Heart left ventricle (tissue), 16 donors: Measurements from ENCODE around the gene EPB41L4B. TPM values are rescaled to one million over a fixed set of nuclear protein-coding genes. Genes with fewer than 3 reads are reported as not detected.

Experiments
- ATAC-seq, 4 donors: fragments of 200-7000 bp; cut with Tn5 transposase; one replicate each; pipeline ENCODE4 v1.9.1; 2020 to 2022; ENCODE audit warnings: moderate library complexity in 4 of 4, mild to moderate bottlenecking in 3 of 4, moderate number of reproducible peaks in 1 of 4
- DNase-seq, 5 donors: peaks; one replicate each; pipeline ENCODE4 v3.0.0-alpha.2; 2020
- H3K27ac ChIP-seq, 12 donors: fragments of 200-600 bp; sonication (generic) in 4 of 12; one replicate each; pipeline versions ENCODE4 v1.5.0 to v1.8.0; 2016 to 2022; ENCODE audit warnings: mild to moderate bottlenecking in 2 of 12
- H3K27me3 ChIP-seq, 9 donors: fragments of 200-600 bp; sonication (generic) in 2 of 9; one replicate each; pipeline versions ENCODE4 v1.5.1 to v1.8.0; 2016 to 2022; ENCODE audit warnings: mild to moderate bottlenecking in 3 of 9
- H3K36me3 ChIP-seq, 9 donors: fragments of 200-600 bp; sonication (generic) in 2 of 9; one replicate each; pipeline versions ENCODE4 v1.5.0 to v1.8.0; 2018 to 2022; ENCODE audit warnings: mild to moderate bottlenecking in 2 of 9
- H3K4me1 ChIP-seq, 12 donors: fragments of 200-600 bp; sonication (generic) in 4 of 12; one replicate each; pipeline versions ENCODE4 v1.5.0 to v1.8.0; 2016 to 2022; ENCODE audit warnings: mild to moderate bottlenecking in 3 of 12
- H3K4me3 ChIP-seq, 12 donors: fragments of 200-600 bp; sonication (generic) in 4 of 12; one replicate each; pipeline versions ENCODE4 v1.5.0 to v1.8.0; 2017 to 2022; ENCODE audit warnings: mild to moderate bottlenecking in 9 of 12, moderate library complexity in 4 of 12
- H3K9me3 ChIP-seq, 12 donors: fragments of 200-600 bp; sonication (generic) in 4 of 12; one replicate each; pipeline versions ENCODE4 v1.5.0 to v1.8.0; 2016 to 2022; ENCODE audit warnings: mild to moderate bottlenecking in 1 of 12
- POLR2A ChIP-seq, 2 donors: fragments of 450-650 bp; IDR thresholded peaks; one replicate each; pipeline ENCODE4 v1.6.1; 2017; ENCODE audit warnings: antibody characterized with exemption in 2 of 2, mild to moderate bottlenecking in 2 of 2, moderate library complexity in 2 of 2
- WGBS, 4 donors: extraction: QIAGEN DNeasy Blood & Tissue Kit in 2 of 4; methylation state at CpG; one replicate each; pipeline versions ENCODE4 v1.1.5 to v1.1.7; 2013 to 2018; 5-methylcytosine and 5-hydroxymethylcytosine counted together
- intact Hi-C, 10 donors: fragments of 100-400 bp; cut with DNase I; formaldehyde crosslinking; loops; one replicate each; pipeline versions ENCODE4 v1.11.1 to v1.14.2; 2022
- polyA plus RNA-seq, 2 donors: library from polyadenylated mRNA; stranded (reverse); fragments of 200-250 nt; gene quantifications; one replicate each; pipeline ENCODE4 v1.2.3, GENCODE V29; 2013
- total RNA-seq, 9 donors: library from RNA; depleted of rRNA in 2 of 9; stranded (reverse); fragments of >200 nt in 2 of 9; fragmentation: NEBNext Ultra II Directional in 3 of 9; extraction: Animal tissue kit (Norgen Biotek cat#: 25700) in 3 of 9; gene quantifications; one replicate each; pipeline versions ENCODE4 v1.1.0 to v1.2.4, GENCODE V29; 2016 to 2023
- TF ChIP-seq, protein P1 (sequence below), 12 donors: fragments of 200-600 bp; sonication (generic) in 4 of 12; IDR thresholded peaks; one replicate each; pipeline versions ENCODE4 v1.5.0 to v1.8.0; 2018 to 2022; ENCODE audit warnings: antibody characterized with exemption in 12 of 12, mild to moderate bottlenecking in 5 of 12
- donor health status: ischemic (EF 13 %, LVEDD 7.1; RV severe dilation, severe dysfunction).
- donor health status: healthy with polysubstance abuse.
- donor health status: DM: no; HTN: yes; CAD: no.
- donor health status: DM: no; HTN: no; CAD: no.
- donor health status: ischemic (EF 25% LVEDD 6.9; RV normal size, moderate dysfunction).
- donor health status: ischemic (EF 25% LVEDD 5.7; RV mildly dilated, moderate dysfunction).
- donor health status: healthy.
- donor health status: DM: yes; HTN: yes; CAD: no.
- donor health status: ischemic (EF 35%, LVEDD 5.7; RV mildly dilated, moderate dysfunction).
- donor health status: nonischemic (EF 11% LVEDD 7.7; RV severe dilation, severe dysfunction).
- donor health status: DM: yes; HTN: yes; CAD: no.
- donor health status: PGD.
- donor health status: ischemic (EF 29% LVEDD 5.4; RV normal size, mild dysfunction).
- donor health status: nonischemic (EF 23%, LVEDD 6.1; RV moderate dilation, normal function).

Gene EPB41L4B
- total and polyA plus RNA-seq, 11 donors = 0.71 to 16.5 (median 8.9) TPM

DNA sequence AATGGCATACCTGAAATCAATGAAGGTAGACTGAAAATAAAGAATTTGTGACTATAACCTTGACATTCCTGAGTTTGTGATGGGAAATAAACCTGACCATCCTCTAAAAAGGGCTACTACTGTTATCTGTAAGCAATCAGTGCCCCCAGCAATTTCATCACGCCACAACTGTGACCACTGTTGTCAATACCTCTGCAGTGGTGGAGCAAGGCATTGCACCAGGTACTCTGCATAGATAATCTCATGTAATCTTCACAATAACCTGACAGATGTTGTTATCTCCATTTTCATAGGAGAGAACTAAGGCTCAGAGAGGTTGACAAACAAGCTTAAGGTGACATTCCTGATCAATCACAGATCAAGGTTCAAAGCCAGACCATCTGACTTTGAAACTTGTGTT, 115.3 kb downstream of the EPB41L4B start:
- no peak for DNase-seq
- H3K27ac ChIP-seq = no peak overlapping the region
- intact Hi-C loops = loop anchor here in 1 of 10 donors (10.0 kb wide), 1 partner anchor 61 kb away; no protein-coding TSS in a partner anchor
- H3K27me3 ChIP-seq = no peaks in the 10 kb centered on the region
- TF ChIP-seq, protein P1, sequence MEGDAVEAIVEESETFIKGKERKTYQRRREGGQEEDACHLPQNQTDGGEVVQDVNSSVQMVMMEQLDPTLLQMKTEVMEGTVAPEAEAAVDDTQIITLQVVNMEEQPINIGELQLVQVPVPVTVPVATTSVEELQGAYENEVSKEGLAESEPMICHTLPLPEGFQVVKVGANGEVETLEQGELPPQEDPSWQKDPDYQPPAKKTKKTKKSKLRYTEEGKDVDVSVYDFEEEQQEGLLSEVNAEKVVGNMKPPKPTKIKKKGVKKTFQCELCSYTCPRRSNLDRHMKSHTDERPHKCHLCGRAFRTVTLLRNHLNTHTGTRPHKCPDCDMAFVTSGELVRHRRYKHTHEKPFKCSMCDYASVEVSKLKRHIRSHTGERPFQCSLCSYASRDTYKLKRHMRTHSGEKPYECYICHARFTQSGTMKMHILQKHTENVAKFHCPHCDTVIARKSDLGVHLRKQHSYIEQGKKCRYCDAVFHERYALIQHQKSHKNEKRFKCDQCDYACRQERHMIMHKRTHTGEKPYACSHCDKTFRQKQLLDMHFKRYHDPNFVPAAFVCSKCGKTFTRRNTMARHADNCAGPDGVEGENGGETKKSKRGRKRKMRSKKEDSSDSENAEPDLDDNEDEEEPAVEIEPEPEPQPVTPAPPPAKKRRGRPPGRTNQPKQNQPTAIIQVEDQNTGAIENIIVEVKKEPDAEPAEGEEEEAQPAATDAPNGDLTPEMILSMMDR (IDR thresholded peaks at IDR 0.05) = peak in 1 of 12 donors; percentile 5
- TF ChIP-seq POLR2A (IDR thresholded peaks at IDR 0.05) = no peak
- H3K4me1 ChIP-seq = peaks cover 0 to 2% (median 0%) of the 10 kb centered on the region in 12 donors
- no peak for ATAC-seq
- WGBS, 4 donors = 64 to 84% (median 77%) methylated on average over 1 of the region's 1 CpG
- no peak overlapping the region for H3K4me3 ChIP-seq
- H3K36me3 ChIP-seq = no peaks in the 10 kb centered on the region
- no peaks in the 10 kb centered on the region for H3K9me3 ChIP-seq

DNA sequence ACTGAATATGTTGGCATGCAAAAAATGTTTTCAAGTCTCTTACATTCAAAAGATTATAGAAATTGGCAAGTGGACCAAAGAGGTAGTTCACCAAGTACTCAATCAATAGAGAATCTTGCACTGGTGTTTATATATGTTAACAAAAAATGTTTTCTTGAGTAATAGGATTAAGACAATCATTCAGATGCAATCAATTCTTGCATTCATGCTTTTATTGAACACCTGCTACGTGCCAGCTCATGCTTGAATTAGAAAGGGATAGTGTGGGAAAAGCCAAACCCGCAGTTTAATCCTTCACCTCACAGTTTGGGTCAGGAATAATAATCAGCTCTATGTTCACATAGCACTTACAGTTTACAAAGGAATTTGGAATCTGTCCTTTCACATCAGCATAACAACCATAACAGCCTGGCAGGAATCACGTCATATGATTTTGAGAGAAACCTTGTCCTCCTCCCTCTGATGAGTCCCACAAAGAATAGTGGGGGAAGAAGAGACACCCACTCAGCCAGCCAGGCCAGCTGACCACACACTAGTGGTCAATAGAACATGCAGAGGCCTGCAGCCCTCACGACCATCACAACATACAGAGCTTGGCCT, 117.0 kb downstream of the EPB41L4B start:
- Histone ChIP-seq H3K27ac (no peak overlapping the region), H3K9me3 (no peaks in the 10 kb centered on the region), H3K4me3 (no peak overlapping the region), H3K4me1 (peaks cover 0 to 2% (median 0%) of the 10 kb centered on the region in 12 donors), H3K27me3 (peaks cover 0 to 9% (median 0%) of the 10 kb centered on the region in 9 donors), H3K36me3 (no peaks in the 10 kb centered on the region)
- DNase-seq (no peak), ATAC-seq (peak in 1 of 4 donors; percentile 28)
- TF ChIP-seq, protein P1 (IDR thresholded peaks at IDR 0.05) = no peak
- no peak for TF ChIP-seq POLR2A (IDR thresholded peaks at IDR 0.05)
- intact Hi-C loops = loop anchor here in 1 of 10 donors (10.0 kb wide), 1 partner anchor 59 kb away; no protein-coding TSS in a partner anchor
- WGBS, 4 donors = 69 to 85% (median 71%) methylated on average over 4 of the region's 4 CpGs

DNA sequence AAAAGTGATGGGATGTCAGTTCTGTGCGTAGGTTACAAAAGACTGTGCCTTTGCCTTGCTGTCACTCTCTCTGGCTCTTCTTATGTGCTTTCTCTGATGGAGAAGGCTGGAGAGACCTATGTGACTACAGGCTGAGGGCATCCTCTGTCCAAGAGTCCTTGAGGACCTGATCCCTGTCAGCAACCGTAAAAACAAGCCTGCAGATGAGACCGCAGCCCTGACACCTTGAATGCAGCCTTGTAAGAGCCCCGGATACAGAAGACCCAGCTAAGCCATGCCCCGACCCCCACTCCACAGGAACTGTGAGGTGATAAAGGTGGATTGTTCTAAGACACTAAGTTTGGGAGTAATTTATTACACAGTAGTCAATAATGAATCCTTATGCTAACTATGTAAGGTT, 121.2 kb downstream of the EPB41L4B start:
- WGBS, 4 donors = 76 to 85% (median 80%) methylated on average over 5 of the region's 5 CpGs

More for the DNA sequence above, 121.2 kb downstream of the EPB41L4B start:
- no peaks in the 10 kb centered on the region for H3K9me3 ChIP-seq
- H3K4me1 ChIP-seq = peaks cover 0 to 2% (median 0%) of the 10 kb centered on the region in 12 donors
- intact Hi-C loops = loop anchor here in 2 of 10 donors (10.0 kb wide), 2 partner anchors 55 to 125 kb away; partner anchors contain the start of gene EPB41L4B (in 1 of the 2)
- TF ChIP-seq, protein P1 (IDR thresholded peaks at IDR 0.05) = no peak
- no peak for TF ChIP-seq POLR2A (IDR thresholded peaks at IDR 0.05)
- ATAC-seq (no peak), DNase-seq (no peak)
- H3K27ac ChIP-seq = no peak overlapping the region
- H3K27me3 ChIP-seq = peaks cover 0 to 9% (median 0%) of the 10 kb centered on the region in 9 donors
- H3K4me3 ChIP-seq = no peak overlapping the region
- H3K36me3 ChIP-seq = no peaks in the 10 kb centered on the region
